Left ventricle myocardium inferior (tissue), 1 donor: ENCODE results near the gene SNRPN. TPM values are rescaled to one million over a fixed set of nuclear protein-coding genes. Genes with fewer than 3 reads are reported as not detected.
A peak's percentile ranks its signal among the peaks of the same experiment; 100 is the strongest.
"Not testable (repeated sequence)": the region's sequence is repeated elsewhere in the genome, so short reads cannot be mapped to it uniquely, and the experiment has no call there.

Experiments used
- DNase-seq: peaks from one replicate; pipeline ENCODE4 v3.0.0-alpha.2; 2020
- H3K27ac ChIP-seq: fragments of 200-600 bp; replicated peaks from 2 replicates; pipeline ENCODE4 v1.8.0; 2021
- H3K27me3 ChIP-seq: fragments of 200-600 bp; 2 replicates; pipeline ENCODE4 v1.8.0; 2021; ENCODE audit warnings: low read depth
- H3K36me3 ChIP-seq: fragments of 200-600 bp; 2 replicates; pipeline ENCODE4 v1.8.0; 2021
- H3K4me1 ChIP-seq: fragments of 200-600 bp; 2 replicates; pipeline ENCODE4 v1.8.0; 2021
- H3K4me3 ChIP-seq: fragments of 200-600 bp; 2 replicates; pipeline ENCODE4 v1.8.0; 2021; ENCODE audit warnings: mild to moderate bottlenecking, moderate library complexity
- H3K9me3 ChIP-seq: fragments of 200-600 bp; replicated peaks from 2 replicates; pipeline ENCODE4 v1.8.0; 2021
- CTCF ChIP-seq: fragments of 200-600 bp; IDR thresholded peaks from 2 replicates; pipeline ENCODE4 v1.8.0; 2021; ENCODE audit warnings: antibody characterized with exemption, mild to moderate bottlenecking, borderline replicate concordance
- intact Hi-C: fragments of 100-400 bp; cut with micrococcal nuclease; formaldehyde crosslinking; loops from one replicate; pipeline ENCODE4 v1.11.0; 2022
- total RNA-seq: library from RNA; stranded (reverse); fragmentation: NEBNext Ultra II Directional; extraction: Animal tissue kit (Norgen Biotek cat#: 25700); gene quantifications from one replicate; pipeline ENCODE4 v1.2.1, GENCODE V29; 2021
- donor health status: DM: no; HTN: yes; CAD: no; lungs with severe emphysema.

Gene SNRPN
- total RNA-seq, 1 donor from 2014 or later: 464 TPM

- peak overlapping the region; percentile 9 for H3K27ac ChIP-seq
- TF ChIP-seq CTCF: no peak
- intact Hi-C loops: no loop called here
- H3K4me3 ChIP-seq: no peak overlapping the region
- H3K4me1 ChIP-seq: no peaks in the 10 kb centered on the region
- no peaks in the 10 kb centered on the region for H3K9me3 ChIP-seq
- no peaks in the 10 kb centered on the region for H3K27me3 ChIP-seq
- H3K36me3 ChIP-seq: no peaks in the 10 kb centered on the region
- no peak for DNase-seq
Measured at GRCh38 chr15:24924153-24924552, 30.6 kb upstream of the SNRPN start.

GRCh38 chr15:24924621-24925020, 30.2 kb upstream of the SNRPN start:
- DNase-seq: no peak
- TF ChIP-seq CTCF: no peak
- Histone ChIP-seq H3K4me1 (no peaks in the 10 kb centered on the region), H3K9me3 (no peaks in the 10 kb centered on the region), H3K4me3 (no peak overlapping the region), H3K27ac (peak overlapping the region; percentile 9), H3K36me3 (no peaks in the 10 kb centered on the region), H3K27me3 (no peaks in the 10 kb centered on the region)
- intact Hi-C loops: no loop called here

GRCh38 chr15:24931874-24932732, 22.7 kb upstream of the SNRPN start:
- H3K4me1 ChIP-seq, H3K9me3 ChIP-seq, H3K36me3 ChIP-seq, H3K4me3 ChIP-seq, DNase-seq, H3K27me3 ChIP-seq, H3K27ac ChIP-seq, intact Hi-C loops: not testable (repeated sequence)

- Histone ChIP-seq H3K36me3 (no peaks in the 10 kb centered on the region), H3K4me3 (no peak overlapping the region), H3K27ac (peak overlapping the region; percentile 73), H3K27me3 (no peaks in the 10 kb centered on the region), H3K4me1 (no peaks in the 10 kb centered on the region), H3K9me3 (no peaks in the 10 kb centered on the region)
- no peak for DNase-seq
- no peak for TF ChIP-seq CTCF
- intact Hi-C loops: no loop called here
Measured at GRCh38 chr15:24933716-24934115, 21.1 kb upstream of the SNRPN start.

- H3K4me3 ChIP-seq, intact Hi-C loops, DNase-seq, H3K4me1 ChIP-seq, H3K9me3 ChIP-seq, H3K27ac ChIP-seq, H3K27me3 ChIP-seq, H3K36me3 ChIP-seq: not testable (repeated sequence)
Measured at GRCh38 chr15:24938224-24938623, 16.6 kb upstream of the SNRPN start.

GRCh38 chr15:24940236-24940635, 14.6 kb upstream of the SNRPN start:
- no peak for TF ChIP-seq CTCF
- no peak for DNase-seq
- Histone ChIP-seq H3K4me1 (no peaks in the 10 kb centered on the region), H3K27ac (no peak overlapping the region), H3K4me3 (no peak overlapping the region), H3K36me3 (no peaks in the 10 kb centered on the region), H3K9me3 (no peaks in the 10 kb centered on the region), H3K27me3 (no peaks in the 10 kb centered on the region)
- intact Hi-C loops: no loop called here
